CD4-positive, alpha-beta T cell (primary cell): ENCODE measurements around the gene PRKAR1B. TPM values are rescaled to one million over a fixed set of nuclear protein-coding genes. Genes with fewer than 3 reads are reported as not detected.
"Not testable (repeated sequence)": the region's sequence is repeated elsewhere in the genome, so short reads cannot be mapped to it uniquely, and the experiment has no call there.

Experiments used
- ATAC-seq: fragments of 200-7000 bp; cut with Tn5 transposase; one replicate; pipeline ENCODE4 v1.10.0; 2022; ENCODE audit warnings: mild to moderate bottlenecking; ENCODE audit not compliant: poor library complexity
- CTCF ChIA-PET: fragments of 350-600 bp; sonication (Branson Sonifier 250); formaldehyde crosslinking; loops from one replicate; lab custom pipeline; 2021; ENCODE audit warnings: antibody characterized with exemption, inconsistent platforms; lab: Charles Lee
- POLR2A ChIA-PET: fragments of 350-600 bp; sonication (Branson Sonifier 250); formaldehyde crosslinking; loops from one replicate; lab custom pipeline; 2021; ENCODE audit warnings: antibody characterized with exemption, inconsistent platforms; lab: Charles Lee
- DNase-seq, 14 experiments: peaks; one replicate each; pipeline ENCODE4 v3.0.0-alpha.2; 2013 to 2020; ENCODE audit warnings: mixed read lengths in 2 of 14
- H3K27ac ChIP-seq, 2 donors: one replicate each; pipeline versions ENCODE4 v1.5.1 to v1.7.0; 2013; ENCODE audit warnings: low read length in 2 of 2, low read depth in 1 of 2, mild to moderate bottlenecking in 1 of 2
- H3K27me3 ChIP-seq, 2 experiments: 1 replicate in 1 of 2; 2 replicates in 1 of 2; pipeline versions ENCODE4 v1.6.1 to v1.7.0; 2013; ENCODE audit warnings: low read length in 2 of 2, control low read depth in 1 of 2, mild to moderate bottlenecking in 1 of 2, moderate library complexity in 1 of 2; ENCODE audit not compliant: insufficient read depth in 2 of 2, control insufficient read depth in 1 of 2
- H3K36me3 ChIP-seq: one replicate; pipeline ENCODE4 v1.6.1; 2013; ENCODE audit warnings: low read length, control low read depth; ENCODE audit not compliant: insufficient read depth
- H3K4me1 ChIP-seq: one replicate; pipeline ENCODE4 v1.6.1; 2013; ENCODE audit warnings: low read length, control low read depth; ENCODE audit not compliant: insufficient read depth
- H3K4me3 ChIP-seq: one replicate; pipeline ENCODE4 v1.5.1; 2013; ENCODE audit warnings: mild to moderate bottlenecking, low read length, moderate library complexity
- H3K9me3 ChIP-seq, 2 experiments: 1 replicate in 1 of 2; 2 replicates in 1 of 2; pipeline versions ENCODE4 v1.6.1 to v1.7.0; 2013; ENCODE audit warnings: low read length in 2 of 2, mild to moderate bottlenecking in 2 of 2, control low read depth in 1 of 2, moderate library complexity in 1 of 2; ENCODE audit not compliant: control insufficient read depth in 1 of 2, insufficient read depth in 1 of 2
- H3K27ac Mint-ChIP-seq: one replicate; pipeline ENCODE4 v1.8.0; 2020; ENCODE audit warnings: mixed read lengths
- H3K27me3 Mint-ChIP-seq: one replicate; pipeline ENCODE4 v1.8.0; 2021; ENCODE audit warnings: mixed read lengths
- H3K36me3 Mint-ChIP-seq: one replicate; pipeline ENCODE4 v1.8.0; 2021; ENCODE audit warnings: low read depth, mixed read lengths
- H3K4me1 Mint-ChIP-seq: one replicate; pipeline ENCODE4 v1.8.0; 2021; ENCODE audit warnings: low read depth, mixed read lengths
- H3K4me3 Mint-ChIP-seq: one replicate; pipeline ENCODE4 v1.8.0; 2020; ENCODE audit warnings: mild to moderate bottlenecking, mixed read lengths
- H3K9me3 Mint-ChIP-seq: one replicate; pipeline ENCODE4 v1.8.0; 2020; ENCODE audit warnings: mixed read lengths
- CTCF ChIP-seq: fragments of 200-600 bp; IDR thresholded peaks from one replicate; pipeline ENCODE4 v1.8.0; 2022; ENCODE audit warnings: antibody characterized with exemption, mild to moderate bottlenecking
- intact Hi-C, 2 experiments: fragments of 100-400 bp; cut with DNase I in 1 of 2; cut with micrococcal nuclease in 1 of 2; formaldehyde crosslinking; loops; one replicate each; pipeline versions ENCODE4 v1.15.1 to v1.9.0; 2023 to 2025; cut with DNase I, micrococcal nuclease
- total RNA-seq, 174 experiments: library from RNA in 2 of 174; stranded (reverse) in 2 of 174; gene quantifications; one replicate each; pipeline ENCODE4 v1.2.3 and lab custom pipeline; 2021 to 2026

Gene PRKAR1B
- total RNA-seq, 2 experiments from 2014 or later: 18.8 to 19.5 TPM

DNA sequence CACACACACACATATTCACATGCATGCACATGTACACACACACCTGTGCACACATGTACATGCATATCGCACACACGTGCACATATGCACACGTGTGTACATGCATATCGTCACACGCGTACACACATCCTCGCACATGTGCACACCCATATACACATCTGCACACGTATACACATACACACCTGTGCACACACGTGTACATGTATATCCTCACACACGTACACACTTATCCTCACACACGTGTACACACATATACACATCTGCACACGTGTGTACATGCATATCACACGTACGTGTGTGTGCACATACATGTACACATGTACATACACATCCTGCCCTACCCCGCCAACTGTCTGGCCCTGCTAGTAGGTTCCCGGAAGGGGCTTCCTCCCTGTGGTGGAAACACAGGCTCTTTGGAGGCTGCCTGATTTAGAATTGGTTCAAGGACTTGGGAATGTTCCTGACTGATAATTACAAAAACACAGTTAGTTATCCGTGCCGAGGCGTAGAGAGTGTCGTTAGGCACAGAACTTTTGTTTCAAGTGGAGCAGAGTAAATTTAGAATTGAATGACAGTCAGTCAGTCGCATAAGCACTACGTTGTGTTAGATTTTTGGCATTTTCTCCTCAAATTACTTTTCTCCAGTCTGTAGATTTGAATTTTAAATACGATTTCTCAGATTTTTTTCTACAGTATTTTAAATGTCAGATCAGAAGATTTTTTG is 18.5 kb upstream of the PRKAR1B start:
- Mint-ChIP-seq H3K27ac (no peak overlapping the region), H3K36me3 (peaks cover 36% of the 10 kb centered on the region), H3K4me1 (no peaks in the 10 kb centered on the region), H3K4me3 (no peak overlapping the region), H3K27me3 (no peaks in the 10 kb centered on the region), H3K9me3 (no peaks in the 10 kb centered on the region)
- intact Hi-C loops: no loop called here
- POLR2A ChIA-PET: no interaction called here
- H3K27ac ChIP-seq: no peak overlapping the region
- no peak for TF ChIP-seq CTCF
- no peak for ATAC-seq
- no peaks in the 10 kb centered on the region for H3K4me1 ChIP-seq
- H3K4me3 ChIP-seq: no peak overlapping the region
- H3K36me3 ChIP-seq: peaks cover 24% of the 10 kb centered on the region
- CTCF ChIA-PET: no interaction called here
- no peak for DNase-seq
- H3K27me3 ChIP-seq: no peaks in the 10 kb centered on the region
- peaks cover 0 to 6% of the 10 kb centered on the region in 2 experiments for H3K9me3 ChIP-seq

- H3K27ac ChIP-seq: no peak overlapping the region
- ChIA-PET POLR2A (no interaction called here), CTCF (no interaction called here)
- DNase-seq (peak in 1 of 14 experiments; percentile 2), ATAC-seq (no peak)
- Mint-ChIP-seq H3K27ac (no peak overlapping the region), H3K36me3 (peaks cover 34% of the 10 kb centered on the region), H3K9me3 (no peaks in the 10 kb centered on the region), H3K4me3 (no peak overlapping the region), H3K27me3 (no peaks in the 10 kb centered on the region), H3K4me1 (no peaks in the 10 kb centered on the region)
- intact Hi-C loops: no loop called here
- peaks cover 0 to 6% of the 10 kb centered on the region in 2 experiments for H3K9me3 ChIP-seq
- H3K4me1 ChIP-seq: no peaks in the 10 kb centered on the region
- no peak overlapping the region for H3K4me3 ChIP-seq
- no peak for TF ChIP-seq CTCF
- H3K36me3 ChIP-seq: peaks cover 23% of the 10 kb centered on the region
- H3K27me3 ChIP-seq: no peaks in the 10 kb centered on the region
These were observed 17.9 kb upstream of the PRKAR1B start for GRCh38 chr7:744854-745430.

- H3K4me1 ChIP-seq, H3K27ac ChIP-seq, H3K27me3 ChIP-seq, H3K27ac Mint-ChIP-seq, H3K27me3 Mint-ChIP-seq, H3K9me3 Mint-ChIP-seq, H3K4me3 ChIP-seq, H3K4me1 Mint-ChIP-seq, POLR2A ChIA-PET, H3K9me3 ChIP-seq, DNase-seq, H3K4me3 Mint-ChIP-seq, CTCF ChIA-PET, intact Hi-C loops, ATAC-seq: not testable (repeated sequence)
- peaks cover 38% of the 10 kb centered on the region for H3K36me3 Mint-ChIP-seq
- peaks cover 22% of the 10 kb centered on the region for H3K36me3 ChIP-seq
These were observed 17.0 kb upstream of the PRKAR1B start for GRCh38 chr7:744128-744520.

DNA sequence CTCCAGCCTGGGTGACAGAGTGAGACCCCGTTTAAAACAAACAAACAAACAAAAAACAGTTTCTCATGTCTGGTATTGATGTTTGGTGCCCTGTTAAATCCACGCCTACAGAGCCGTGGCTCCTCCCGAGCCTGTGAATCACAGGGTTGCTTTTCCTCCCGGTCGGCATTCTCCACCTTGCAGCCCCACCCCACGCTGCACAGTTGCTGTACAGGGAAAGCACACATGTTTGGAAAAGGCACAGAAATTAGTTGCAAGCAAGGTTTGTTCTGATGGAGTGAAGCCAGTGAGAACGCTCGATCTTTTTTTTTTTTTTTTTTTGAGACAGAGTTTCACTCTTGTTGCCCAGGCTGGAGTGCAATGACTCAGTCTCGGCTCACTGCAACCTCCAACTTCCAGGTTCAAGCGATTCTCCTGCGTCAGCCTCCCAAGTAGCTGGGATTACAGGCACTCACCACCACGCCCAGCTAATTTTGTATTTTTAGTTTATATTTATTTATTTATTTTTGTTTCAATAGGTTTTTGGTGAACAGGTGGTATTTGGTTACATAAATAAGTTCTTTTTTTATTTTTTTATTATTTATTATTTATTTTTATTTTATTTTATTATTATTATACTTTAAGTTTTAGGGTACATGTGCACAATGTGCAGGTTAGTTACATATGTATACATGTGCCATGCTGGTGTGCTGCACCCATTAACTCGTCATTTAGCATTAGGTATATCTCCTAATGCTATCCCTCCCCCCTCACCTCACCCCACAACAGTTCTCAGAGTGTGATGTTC is 16.5 kb upstream of the PRKAR1B start:
- H3K27ac Mint-ChIP-seq, H3K27me3 Mint-ChIP-seq, DNase-seq, H3K9me3 Mint-ChIP-seq, H3K27ac ChIP-seq, intact Hi-C loops, H3K9me3 ChIP-seq, H3K27me3 ChIP-seq, H3K4me3 Mint-ChIP-seq, ATAC-seq, H3K4me3 ChIP-seq, H3K4me1 Mint-ChIP-seq, POLR2A ChIA-PET, CTCF ChIA-PET, H3K4me1 ChIP-seq: not testable (repeated sequence)
- peaks cover 38% of the 10 kb centered on the region for H3K36me3 Mint-ChIP-seq
- H3K36me3 ChIP-seq: peaks cover 20% of the 10 kb centered on the region
